ENCODE measurements around the gene WDR77. TPM values are rescaled to one million over a fixed set of nuclear protein-coding genes. Genes with fewer than 3 reads are reported as not detected.

The WDR77 gene
- total RNA-seq, 2 experiments from 2014 or later, result 12.4 to 15.1 TPM

DNA sequence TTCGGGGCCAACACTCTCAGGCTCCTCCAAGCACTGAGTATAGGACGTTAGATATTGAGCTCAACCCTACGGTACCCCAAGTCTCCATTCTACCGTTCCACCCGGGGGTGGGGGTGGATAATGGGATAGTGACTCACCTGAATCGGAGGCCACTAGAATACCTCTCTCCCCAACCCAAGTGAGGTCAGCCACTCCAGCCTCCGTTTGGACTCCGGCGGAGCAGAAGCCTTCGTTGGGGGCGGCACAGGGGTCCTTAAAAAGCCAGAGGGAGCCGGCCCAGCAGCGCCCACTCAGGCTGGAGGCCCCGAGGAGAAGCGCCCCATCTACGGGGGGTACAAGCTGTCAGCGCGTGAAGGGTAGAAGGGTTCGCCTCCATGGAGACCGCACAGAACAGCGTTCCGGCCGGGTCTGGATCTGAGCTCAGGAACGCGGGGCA is 556 bp downstream of the WDR77 start:
- CTCF ChIA-PET, result interaction anchor here (1.1 to 1.3 kb wide), 3 partner anchors 9 to 226 kb away, joined by 4 read pairs; no protein-coding TSS in a partner anchor
- intact Hi-C loops (cut with DNase I, micrococcal nuclease), result loop anchor here (2.0 to 10.0 kb wide), 9 partner anchors 22 to 1414 kb away; partner anchors contain the start of genes DDX20 (in 2 of the 2), CEPT1 (in 1 of the 2), DRAM2 (in 1 of the 2) and STRIP1 (in 1 of the 2)
- Mint-ChIP-seq H3K27me3 (no peaks in the 10 kb centered on the region), H3K36me3 (ENCODE audit: low read depth) (peaks cover 91% of the 10 kb centered on the region), H3K4me1 (ENCODE audit: low read depth) (peaks cover 92% of the 10 kb centered on the region), H3K27ac (peak overlapping the region; percentile 97), H3K4me3 (peak overlapping the region; percentile 97), H3K9me3 (no peaks in the 10 kb centered on the region)
- Histone ChIP-seq H3K27ac (ENCODE audit: low read depth in 1 of 2, low read length in 2 of 2) (peak overlapping the region; percentile 52 to 75), H3K27me3 (ENCODE audit: control insufficient read depth in 1 of 2, insufficient read depth in 2 of 2, low read length in 2 of 2) (no peaks in the 10 kb centered on the region), H3K4me1 (ENCODE audit: insufficient read depth, low read length) (peaks cover 43% of the 10 kb centered on the region), H3K9me3 (ENCODE audit: control insufficient read depth in 1 of 2, insufficient read depth in 1 of 2, low read length in 2 of 2) (no peaks in the 10 kb centered on the region), H3K4me3 (ENCODE audit: low read length) (peak overlapping the region; percentile 75), H3K36me3 (ENCODE audit: insufficient read depth, low read length) (peaks cover 55% of the 10 kb centered on the region)
- DNase-seq (peak in 4 of 14 experiments; percentile 2 to 38 (median 14)), ATAC-seq (ENCODE audit: poor library complexity) (peak; percentile 21)
- POLR2A ChIA-PET, result interaction anchor here (0.5 to 2.5 kb wide), 13 partner anchors 8 to 1414 kb away, joined by 3 to 28 read pairs (median 5); partner anchors contain the start of genes C1orf162, DDX20, LRIF1 and STRIP1
- TF ChIP-seq, protein P1, sequence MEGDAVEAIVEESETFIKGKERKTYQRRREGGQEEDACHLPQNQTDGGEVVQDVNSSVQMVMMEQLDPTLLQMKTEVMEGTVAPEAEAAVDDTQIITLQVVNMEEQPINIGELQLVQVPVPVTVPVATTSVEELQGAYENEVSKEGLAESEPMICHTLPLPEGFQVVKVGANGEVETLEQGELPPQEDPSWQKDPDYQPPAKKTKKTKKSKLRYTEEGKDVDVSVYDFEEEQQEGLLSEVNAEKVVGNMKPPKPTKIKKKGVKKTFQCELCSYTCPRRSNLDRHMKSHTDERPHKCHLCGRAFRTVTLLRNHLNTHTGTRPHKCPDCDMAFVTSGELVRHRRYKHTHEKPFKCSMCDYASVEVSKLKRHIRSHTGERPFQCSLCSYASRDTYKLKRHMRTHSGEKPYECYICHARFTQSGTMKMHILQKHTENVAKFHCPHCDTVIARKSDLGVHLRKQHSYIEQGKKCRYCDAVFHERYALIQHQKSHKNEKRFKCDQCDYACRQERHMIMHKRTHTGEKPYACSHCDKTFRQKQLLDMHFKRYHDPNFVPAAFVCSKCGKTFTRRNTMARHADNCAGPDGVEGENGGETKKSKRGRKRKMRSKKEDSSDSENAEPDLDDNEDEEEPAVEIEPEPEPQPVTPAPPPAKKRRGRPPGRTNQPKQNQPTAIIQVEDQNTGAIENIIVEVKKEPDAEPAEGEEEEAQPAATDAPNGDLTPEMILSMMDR (IDR thresholded peaks at IDR 0.05), result no peak

DNA sequence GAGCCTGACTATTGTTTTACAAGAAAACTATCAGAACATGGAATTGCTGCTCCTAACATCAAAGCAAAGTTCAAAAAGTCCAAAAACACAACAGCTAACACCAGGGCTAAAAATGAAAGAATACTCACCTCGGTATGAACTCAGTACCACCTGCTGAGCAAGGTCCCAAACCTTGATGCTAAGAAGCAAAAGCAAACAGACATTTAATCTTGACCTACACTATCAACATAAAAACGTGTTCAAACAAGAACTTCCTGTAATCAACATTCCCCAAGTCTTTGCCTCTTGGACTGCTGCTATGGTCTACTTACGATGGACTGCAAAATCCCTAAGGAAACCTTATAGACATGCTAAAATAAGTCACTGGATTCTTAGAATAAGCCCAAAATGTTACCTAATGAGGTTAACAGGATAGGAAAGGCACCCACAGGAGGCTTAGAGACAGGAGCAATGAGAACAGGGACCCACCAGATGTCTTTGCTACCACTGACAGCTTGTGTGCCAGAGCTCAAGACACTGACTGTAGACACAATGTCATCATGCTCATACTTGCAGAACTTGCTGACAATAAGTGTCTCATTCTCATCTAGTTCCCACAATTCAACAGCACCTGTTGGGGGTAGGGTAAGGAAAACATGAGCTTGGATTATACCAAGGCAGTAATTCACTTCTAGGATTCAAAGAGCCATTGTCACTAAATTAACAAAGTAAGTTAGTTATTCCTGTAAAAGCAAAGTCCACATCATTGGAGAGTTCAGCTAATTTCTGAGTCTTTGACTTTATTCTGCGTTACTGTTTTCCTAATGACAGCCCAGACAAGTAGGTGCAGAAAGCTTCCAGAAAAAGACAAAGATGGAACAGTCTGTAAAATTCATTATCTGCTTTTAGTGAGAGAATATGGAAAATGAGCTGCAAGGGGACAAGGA is 1.8 kb downstream of the WDR77 start:
- no peak overlapping the region for H3K4me3 ChIP-seq (ENCODE audit: low read length)
- Mint-ChIP-seq H3K4me1 (ENCODE audit: low read depth) (peaks cover 89% of the 10 kb centered on the region), H3K27me3 (no peaks in the 10 kb centered on the region), H3K9me3 (no peaks in the 10 kb centered on the region), H3K4me3 (peak overlapping the region; percentile 97), H3K36me3 (ENCODE audit: low read depth) (peaks cover 91% of the 10 kb centered on the region), H3K27ac (peak overlapping the region; percentile 97)
- ChIA-PET POLR2A (interaction anchor here (0.6 to 2.5 kb wide), 8 partner anchors 9 to 421 kb away, joined by 3 to 28 read pairs (median 8); partner anchors contain the start of genes C1orf162 and DDX20), CTCF (interaction anchor here (0.6 to 1.4 kb wide), 4 partner anchors 8 to 305 kb away, joined by 3 to 4 read pairs (median 4); no protein-coding TSS in a partner anchor)
- no peak overlapping the region for H3K27ac ChIP-seq (ENCODE audit: low read depth in 1 of 2, low read length in 2 of 2)
- DNase-seq (peak in 1 of 14 experiments; percentile 23), ATAC-seq (ENCODE audit: poor library complexity) (no peak)
- intact Hi-C loops (cut with DNase I, micrococcal nuclease), result loop anchor here (5.0 to 10.0 kb wide), 6 partner anchors 40 to 1412 kb away; partner anchors contain the start of genes CEPT1 (in 1 of the 2), DDX20 (in 1 of the 2), DRAM2 (in 1 of the 2) and STRIP1 (in 1 of the 2)
- TF ChIP-seq, protein P1 (IDR thresholded peaks at IDR 0.05), result no peak
- H3K36me3 ChIP-seq (ENCODE audit: insufficient read depth, low read length), result peaks cover 55% of the 10 kb centered on the region
- peaks cover 37% of the 10 kb centered on the region for H3K4me1 ChIP-seq (ENCODE audit: insufficient read depth, low read length)
- H3K9me3 ChIP-seq (ENCODE audit: control insufficient read depth in 1 of 2, insufficient read depth in 1 of 2, low read length in 2 of 2), result no peaks in the 10 kb centered on the region
- no peaks in the 10 kb centered on the region for H3K27me3 ChIP-seq (ENCODE audit: control insufficient read depth in 1 of 2, insufficient read depth in 2 of 2, low read length in 2 of 2)

DNA sequence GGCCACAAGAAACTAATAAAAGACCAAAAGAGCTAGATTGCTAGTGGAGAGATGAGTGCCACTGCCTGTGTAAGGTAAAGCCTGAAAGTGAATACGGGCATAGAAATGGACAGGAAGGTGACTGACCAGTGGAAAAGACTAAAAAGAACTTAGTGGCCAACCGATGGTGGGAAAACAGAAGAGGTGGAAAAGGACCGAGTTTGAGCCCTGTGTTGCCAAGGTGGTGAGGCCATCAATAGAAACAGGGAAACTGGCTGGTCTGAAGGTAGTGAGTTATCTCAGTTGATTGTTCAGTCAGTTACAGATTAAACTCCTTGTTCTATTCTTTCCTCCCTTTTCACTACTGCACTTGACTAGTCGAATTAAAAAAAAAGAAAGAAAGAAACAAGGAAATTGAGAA is 2.5 kb downstream of the WDR77 start:
- H3K4me3 Mint-ChIP-seq, result peak overlapping the region; percentile 97

More for the DNA sequence above, 2.5 kb downstream of the WDR77 start:
- Histone ChIP-seq H3K36me3 (ENCODE audit: insufficient read depth, low read length) (peaks cover 59% of the 10 kb centered on the region), H3K4me3 (ENCODE audit: low read length) (no peak overlapping the region), H3K27me3 (ENCODE audit: control insufficient read depth in 1 of 2, insufficient read depth in 2 of 2, low read length in 2 of 2) (no peaks in the 10 kb centered on the region), H3K4me1 (ENCODE audit: insufficient read depth, low read length) (peaks cover 34% of the 10 kb centered on the region), H3K9me3 (ENCODE audit: control insufficient read depth in 1 of 2, insufficient read depth in 1 of 2, low read length in 2 of 2) (no peaks in the 10 kb centered on the region), H3K27ac (ENCODE audit: low read depth in 1 of 2, low read length in 2 of 2) (no peak overlapping the region)
- POLR2A ChIA-PET, result interaction anchor here (1.1 kb wide), 1 partner anchor 24 kb away, joined by 3 read pairs; no protein-coding TSS in a partner anchor
- Mint-ChIP-seq H3K27ac (peak overlapping the region; percentile 97), H3K9me3 (no peaks in the 10 kb centered on the region), H3K4me1 (ENCODE audit: low read depth) (peaks cover 89% of the 10 kb centered on the region), H3K36me3 (ENCODE audit: low read depth) (peaks cover 92% of the 10 kb centered on the region), H3K27me3 (no peaks in the 10 kb centered on the region)
- ATAC-seq (ENCODE audit: poor library complexity) (no peak), DNase-seq (no peak)
- intact Hi-C loops (cut with DNase I, micrococcal nuclease), result loop anchor here (5.0 to 10.0 kb wide), 6 partner anchors 39 to 1412 kb away; partner anchors contain the start of genes CEPT1 (in 1 of the 2), DDX20 (in 1 of the 2), DRAM2 (in 1 of the 2) and STRIP1 (in 1 of the 2)
- TF ChIP-seq, protein P1 (IDR thresholded peaks at IDR 0.05), result no peak
- CTCF ChIA-PET, result interaction anchor here (1.4 kb wide), 1 partner anchor 8 kb away, joined by 4 read pairs; no protein-coding TSS in a partner anchor
